BE2C (cell line): ENCODE data around the gene RNF146.
"Not testable (repeated sequence)": the region's sequence is repeated elsewhere in the genome, so short reads cannot be mapped to it uniquely, and the experiment has no call there.

Experiments used
- DNase-seq: peaks from one replicate; pipeline ENCODE4 v3.0.0-alpha.2; 2020
- H3K27me3 ChIP-seq: fragments of 250-450 bp; sonication (Bioruptor Pico); 2 replicates; pipeline ENCODE4 v1.5.1; 2020; ENCODE audit warnings: mild to moderate bottlenecking
- H3K36me3 ChIP-seq: fragments of 250-450 bp; sonication (Bioruptor Pico); 2 replicates; pipeline ENCODE4 v1.5.1; 2020; ENCODE audit warnings: mild to moderate bottlenecking
- H3K4me1 ChIP-seq: fragments of 250-450 bp; sonication (Bioruptor Pico); 2 replicates; pipeline ENCODE4 v1.5.1; 2020
- H3K4me3 ChIP-seq: 2 replicates; pipeline ENCODE4 v1.5.1; 2011; ENCODE audit warnings: low read depth, low read length
- H3K9me3 ChIP-seq: fragments of 250-450 bp; sonication (Bioruptor Pico); 2 replicates; pipeline ENCODE4 v1.5.1; 2020
- CTCF ChIP-seq: IDR thresholded peaks from 2 replicates; pipeline ENCODE4 v1.5.1; 2012; ENCODE audit warnings: mild to moderate bottlenecking, low read depth, low read length

The RNF146 gene

GRCh38 chr6:127317388-127318128 lies 50.9 kb downstream of the RNF146 start:
- DNase-seq, result no peak
- H3K4me1 ChIP-seq, result no peaks in the 10 kb centered on the region
- H3K9me3 ChIP-seq, result no peaks in the 10 kb centered on the region
- H3K36me3 ChIP-seq, result peaks cover 29% of the 10 kb centered on the region
- H3K4me3 ChIP-seq, result no peak overlapping the region
- no peak for TF ChIP-seq CTCF
- no peaks in the 10 kb centered on the region for H3K27me3 ChIP-seq

GRCh38 chr6:127319686-127320085 lies 53.0 kb downstream of the RNF146 start:
- Histone ChIP-seq H3K27me3 (no peaks in the 10 kb centered on the region), H3K36me3 (peaks cover 13% of the 10 kb centered on the region), H3K4me1 (no peaks in the 10 kb centered on the region), H3K4me3 (no peak overlapping the region), H3K9me3 (no peaks in the 10 kb centered on the region)
- no peak for DNase-seq
- TF ChIP-seq CTCF, result no peak

GRCh38 chr6:127328043-127328609 lies 61.5 kb downstream of the RNF146 start:
- Histone ChIP-seq H3K9me3 (no peaks in the 10 kb centered on the region), H3K4me3 (no peak overlapping the region), H3K4me1 (no peaks in the 10 kb centered on the region), H3K36me3 (peaks cover 45% of the 10 kb centered on the region), H3K27me3 (no peaks in the 10 kb centered on the region)
- no peak for TF ChIP-seq CTCF
- DNase-seq, result no peak

- H3K9me3 ChIP-seq, H3K27me3 ChIP-seq, H3K4me1 ChIP-seq, DNase-seq, H3K4me3 ChIP-seq: not testable (repeated sequence)
- H3K36me3 ChIP-seq, result peaks cover 31% of the 10 kb centered on the region
These were observed 64.6 kb downstream of the RNF146 start for GRCh38 chr6:127331256-127331655.

- Histone ChIP-seq H3K9me3 (no peaks in the 10 kb centered on the region), H3K4me3 (no peak overlapping the region), H3K36me3 (peaks cover 19% of the 10 kb centered on the region), H3K4me1 (no peaks in the 10 kb centered on the region), H3K27me3 (no peaks in the 10 kb centered on the region)
- DNase-seq, result no peak
- no peak for TF ChIP-seq CTCF
These were observed 65.8 kb downstream of the RNF146 start for GRCh38 chr6:127332383-127332961.
